Neural cell (in vitro differentiated cells): ENCODE measurements around the gene UGT3A2. TPM values are rescaled to one million over a fixed set of nuclear protein-coding genes. Genes with fewer than 3 reads are reported as not detected.

Experiments
- H2AFZ ChIP-seq: fragments of 200-600, 300-800 bp; sonication (generic), shearing (Covaris generic); 2 replicates; pipeline ENCODE4 v1.6.0; 2014; ENCODE audit warnings: low read depth, mild to moderate bottlenecking, antibody characterized with exemption, low read length, moderate library complexity
- H3F3A ChIP-seq: fragments of 200-600 bp; shearing (Covaris generic); 2 replicates; pipeline ENCODE4 v1.6.1; 2016; ENCODE audit warnings: mild to moderate bottlenecking, moderate library complexity, mixed read lengths, antibody characterized with exemption, low read length; ENCODE audit not compliant: insufficient read depth, poor library complexity, severe bottlenecking
- H3K27ac ChIP-seq: fragments of 200-600, 300-800 bp; sonication (generic), shearing (Covaris generic); 2 replicates; pipeline ENCODE4 v1.5.1; 2014; ENCODE audit warnings: mild to moderate bottlenecking, low read length, moderate library complexity
- H3K27me3 ChIP-seq: fragments of 300-800, 200-600 bp; sonication (generic), shearing (Covaris generic); 2 replicates; pipeline ENCODE4 v1.6.0; 2014; ENCODE audit warnings: mild to moderate bottlenecking, low read depth, low read length, moderate library complexity; ENCODE audit not compliant: insufficient read depth
- H3K36me3 ChIP-seq: fragments of 300-800, 200-600 bp; sonication (generic), shearing (Covaris generic); 2 replicates; pipeline ENCODE4 v1.5.1; 2014; ENCODE audit warnings: mild to moderate bottlenecking, antibody characterized with exemption, low read length, moderate library complexity; ENCODE audit not compliant: insufficient read depth
- H3K4me2 ChIP-seq: fragments of 300-800, 200-600 bp; sonication (generic), shearing (Covaris generic); 2 replicates; pipeline ENCODE4 v1.6.0; 2014; ENCODE audit warnings: mild to moderate bottlenecking, low read length
- H3K4me3 ChIP-seq: fragments of 300-800, 200-600 bp; sonication (generic), shearing (Covaris generic); 2 replicates; pipeline ENCODE4 v1.5.1; 2014; ENCODE audit warnings: mild to moderate bottlenecking, low read length, moderate library complexity
- H3K79me2 ChIP-seq: fragments of 200-600 bp; shearing (Covaris generic); replicated peaks from 2 replicates; pipeline ENCODE4 v1.6.0; 2014; ENCODE audit warnings: mild to moderate bottlenecking, low read length, moderate library complexity; ENCODE audit not compliant: insufficient read depth
- H3K9ac ChIP-seq: fragments of 300-800, 200-600 bp; sonication (generic), shearing (Covaris generic); 2 replicates; pipeline ENCODE4 v1.6.1; 2016; ENCODE audit warnings: mild to moderate bottlenecking, low read length, mixed read lengths
- H3K9me2 ChIP-seq: fragments of 200-600 bp; shearing (Covaris generic); 2 replicates; pipeline ENCODE4 v1.6.1; 2016; ENCODE audit warnings: mild to moderate bottlenecking, low read length, mixed read lengths; ENCODE audit not compliant: insufficient read depth
- H3K9me3 ChIP-seq: fragments of 200-600, 300-800 bp; sonication (generic), shearing (Covaris generic); 2 replicates; pipeline ENCODE4 v1.6.1; 2016; ENCODE audit warnings: mild to moderate bottlenecking, mixed run types, low read length, moderate library complexity, mixed read lengths
- H4K20me1 ChIP-seq: fragments of 200-600 bp; shearing (Covaris generic); 2 replicates; pipeline ENCODE4 v1.6.1; 2016; ENCODE audit warnings: mild to moderate bottlenecking, mixed run types; ENCODE audit not compliant: insufficient read depth
- EP300 ChIP-seq: fragments of 450-650 bp; conservative IDR thresholded peaks from 2 replicates; pipeline ENCODE4 v1.6.1; 2014; ENCODE audit warnings: antibody characterized with exemption, mild to moderate bottlenecking, moderate library complexity; ENCODE audit not compliant: poor library complexity, severe bottlenecking
- EZH2 ChIP-seq: fragments of 200-600, 300-800 bp; shearing (Covaris generic), sonication (generic); IDR thresholded peaks from 2 replicates; pipeline ENCODE4 v1.6.1; 2014; ENCODE audit warnings: antibody characterized with exemption, low read length, borderline replicate concordance, mild to moderate bottlenecking; ENCODE audit not compliant: insufficient read depth, poor library complexity, severe bottlenecking
- MXI1 ChIP-seq: fragments of 450-650 bp; conservative IDR thresholded peaks from 2 replicates; pipeline ENCODE4 v1.6.1; 2014; ENCODE audit warnings: antibody characterized with exemption, mild to moderate bottlenecking; ENCODE audit not compliant: poor library complexity, severe bottlenecking
- POLR2AphosphoS5 ChIP-seq: IDR thresholded peaks from 2 replicates; pipeline ENCODE4 v1.6.1; 2012
- RAD21 ChIP-seq: fragments of 450-650 bp; conservative IDR thresholded peaks from 2 replicates; pipeline ENCODE4 v1.6.1; 2014; ENCODE audit warnings: antibody characterized with exemption, mild to moderate bottlenecking, moderate library complexity
- SMC3 ChIP-seq: fragments of 450-650 bp; conservative IDR thresholded peaks from 2 replicates; pipeline ENCODE4 v1.6.1; 2014; ENCODE audit warnings: antibody characterized with exemption, mild to moderate bottlenecking, moderate library complexity; ENCODE audit not compliant: poor library complexity
- TAF1 ChIP-seq: IDR thresholded peaks from 2 replicates; pipeline ENCODE4 v1.6.1; 2012; ENCODE audit warnings: low read depth
- polyA plus RNA-seq: library from polyadenylated mRNA; depleted of rRNA; stranded (reverse); fragments of >200 nt; gene quantifications from 2 replicates; pipeline ENCODE4 v1.2.3, GENCODE V29; 2014
- TF ChIP-seq, protein P1 (sequence below): IDR thresholded peaks from 2 replicates; pipeline ENCODE4 v1.6.1; 2012; ENCODE audit warnings: borderline replicate concordance
- TF ChIP-seq, protein P2 (sequence below): fragments of 450-650 bp; IDR thresholded peaks from 2 replicates; pipeline ENCODE4 v1.5.1; 2014; ENCODE audit warnings: antibody characterized with exemption, mild to moderate bottlenecking, moderate library complexity; ENCODE audit not compliant: poor library complexity, severe bottlenecking

The UGT3A2 gene
- polyA plus RNA-seq, 1 donor from 2014 or later, result not detected

DNA sequence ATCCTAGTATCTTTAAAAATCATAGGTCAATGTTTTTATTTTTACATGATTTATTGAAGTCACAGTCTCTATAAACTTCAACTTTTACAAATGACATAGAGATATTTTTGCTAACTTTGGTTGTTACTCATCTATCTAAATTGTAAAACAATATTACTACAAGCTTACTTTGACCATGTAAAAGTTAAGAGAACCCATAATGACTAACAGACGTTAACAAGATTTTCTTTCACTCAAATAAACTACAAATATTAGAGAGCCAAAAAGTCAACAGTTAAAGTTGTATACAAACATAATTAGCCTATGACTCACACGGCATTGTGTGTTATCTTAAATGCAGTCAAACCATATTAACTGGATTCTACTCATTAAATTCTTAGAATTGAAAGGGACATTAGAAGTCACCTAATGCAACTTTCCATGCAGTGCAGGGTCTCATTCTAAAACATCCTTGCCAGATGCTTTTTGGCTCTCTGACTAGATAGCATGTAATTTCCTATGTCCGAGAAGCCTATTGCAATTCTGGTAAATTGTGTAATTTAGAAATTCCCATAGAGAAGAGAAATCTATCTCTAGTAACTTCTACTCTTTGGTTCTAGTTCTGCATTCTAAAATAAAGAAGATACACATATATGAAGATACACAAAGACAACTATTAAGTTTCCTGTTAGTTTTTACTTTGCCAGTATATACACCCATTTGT is 42.2 kb upstream of the UGT3A2 start:
- no peaks in the 10 kb centered on the region for H3K9me3 ChIP-seq
- no peaks in the 10 kb centered on the region for H3K27me3 ChIP-seq
- H3F3A ChIP-seq, result no peaks in the 10 kb centered on the region
- no peak overlapping the region for H3K9ac ChIP-seq
- H3K79me2 ChIP-seq, result no peaks in the 10 kb centered on the region
- no peak overlapping the region for H3K27ac ChIP-seq
- TF ChIP-seq, protein P1, sequence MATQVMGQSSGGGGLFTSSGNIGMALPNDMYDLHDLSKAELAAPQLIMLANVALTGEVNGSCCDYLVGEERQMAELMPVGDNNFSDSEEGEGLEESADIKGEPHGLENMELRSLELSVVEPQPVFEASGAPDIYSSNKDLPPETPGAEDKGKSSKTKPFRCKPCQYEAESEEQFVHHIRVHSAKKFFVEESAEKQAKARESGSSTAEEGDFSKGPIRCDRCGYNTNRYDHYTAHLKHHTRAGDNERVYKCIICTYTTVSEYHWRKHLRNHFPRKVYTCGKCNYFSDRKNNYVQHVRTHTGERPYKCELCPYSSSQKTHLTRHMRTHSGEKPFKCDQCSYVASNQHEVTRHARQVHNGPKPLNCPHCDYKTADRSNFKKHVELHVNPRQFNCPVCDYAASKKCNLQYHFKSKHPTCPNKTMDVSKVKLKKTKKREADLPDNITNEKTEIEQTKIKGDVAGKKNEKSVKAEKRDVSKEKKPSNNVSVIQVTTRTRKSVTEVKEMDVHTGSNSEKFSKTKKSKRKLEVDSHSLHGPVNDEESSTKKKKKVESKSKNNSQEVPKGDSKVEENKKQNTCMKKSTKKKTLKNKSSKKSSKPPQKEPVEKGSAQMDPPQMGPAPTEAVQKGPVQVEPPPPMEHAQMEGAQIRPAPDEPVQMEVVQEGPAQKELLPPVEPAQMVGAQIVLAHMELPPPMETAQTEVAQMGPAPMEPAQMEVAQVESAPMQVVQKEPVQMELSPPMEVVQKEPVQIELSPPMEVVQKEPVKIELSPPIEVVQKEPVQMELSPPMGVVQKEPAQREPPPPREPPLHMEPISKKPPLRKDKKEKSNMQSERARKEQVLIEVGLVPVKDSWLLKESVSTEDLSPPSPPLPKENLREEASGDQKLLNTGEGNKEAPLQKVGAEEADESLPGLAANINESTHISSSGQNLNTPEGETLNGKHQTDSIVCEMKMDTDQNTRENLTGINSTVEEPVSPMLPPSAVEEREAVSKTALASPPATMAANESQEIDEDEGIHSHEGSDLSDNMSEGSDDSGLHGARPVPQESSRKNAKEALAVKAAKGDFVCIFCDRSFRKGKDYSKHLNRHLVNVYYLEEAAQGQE, result no peak
- TF ChIP-seq EZH2, result no peak
- TF ChIP-seq, protein P2, sequence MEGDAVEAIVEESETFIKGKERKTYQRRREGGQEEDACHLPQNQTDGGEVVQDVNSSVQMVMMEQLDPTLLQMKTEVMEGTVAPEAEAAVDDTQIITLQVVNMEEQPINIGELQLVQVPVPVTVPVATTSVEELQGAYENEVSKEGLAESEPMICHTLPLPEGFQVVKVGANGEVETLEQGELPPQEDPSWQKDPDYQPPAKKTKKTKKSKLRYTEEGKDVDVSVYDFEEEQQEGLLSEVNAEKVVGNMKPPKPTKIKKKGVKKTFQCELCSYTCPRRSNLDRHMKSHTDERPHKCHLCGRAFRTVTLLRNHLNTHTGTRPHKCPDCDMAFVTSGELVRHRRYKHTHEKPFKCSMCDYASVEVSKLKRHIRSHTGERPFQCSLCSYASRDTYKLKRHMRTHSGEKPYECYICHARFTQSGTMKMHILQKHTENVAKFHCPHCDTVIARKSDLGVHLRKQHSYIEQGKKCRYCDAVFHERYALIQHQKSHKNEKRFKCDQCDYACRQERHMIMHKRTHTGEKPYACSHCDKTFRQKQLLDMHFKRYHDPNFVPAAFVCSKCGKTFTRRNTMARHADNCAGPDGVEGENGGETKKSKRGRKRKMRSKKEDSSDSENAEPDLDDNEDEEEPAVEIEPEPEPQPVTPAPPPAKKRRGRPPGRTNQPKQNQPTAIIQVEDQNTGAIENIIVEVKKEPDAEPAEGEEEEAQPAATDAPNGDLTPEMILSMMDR, result no peak
- TF ChIP-seq TAF1, result no peak
- TF ChIP-seq POLR2AphosphoS5, result no peak
- TF ChIP-seq MXI1, result no peak
- TF ChIP-seq RAD21, result no peak
- TF ChIP-seq EP300, result no peak
- no peak for TF ChIP-seq SMC3
- H2AFZ ChIP-seq, result no peak overlapping the region
- H4K20me1 ChIP-seq, result no peaks in the 10 kb centered on the region
- no peaks in the 10 kb centered on the region for H3K9me2 ChIP-seq
- no peak overlapping the region for H3K4me3 ChIP-seq
- peaks cover 20% of the 10 kb centered on the region for H3K36me3 ChIP-seq
- no peak overlapping the region for H3K4me2 ChIP-seq

DNA sequence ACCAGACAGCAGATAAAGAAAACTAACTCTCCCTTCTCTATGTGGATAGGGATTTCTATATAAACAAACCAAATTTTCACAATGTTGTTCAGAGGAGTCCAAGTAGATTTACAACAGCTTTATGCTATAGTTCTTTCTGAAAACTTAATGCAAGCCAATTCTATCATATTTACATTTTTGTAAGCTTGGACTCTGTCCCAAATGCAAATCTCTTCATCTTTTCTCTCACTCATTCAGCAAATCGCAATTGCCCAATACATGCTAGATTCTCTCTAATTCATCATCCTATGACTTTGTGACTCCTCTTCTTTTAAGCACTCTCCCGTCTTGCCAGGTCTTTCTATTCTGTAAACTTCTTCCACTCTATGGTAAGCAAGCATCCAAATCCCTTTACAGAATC is 39.1 kb upstream of the UGT3A2 start:
- H3K9me2 ChIP-seq, result no peaks in the 10 kb centered on the region
- H2AFZ ChIP-seq, result no peak overlapping the region
- no peak for TF ChIP-seq EP300
- no peak for TF ChIP-seq POLR2AphosphoS5
- TF ChIP-seq, protein P2, result no peak
- TF ChIP-seq SMC3, result no peak
- TF ChIP-seq EZH2, result no peak
- TF ChIP-seq, protein P1, result no peak
- no peak for TF ChIP-seq TAF1
- TF ChIP-seq RAD21, result no peak
- TF ChIP-seq MXI1, result no peak

More for the DNA sequence above, 39.1 kb upstream of the UGT3A2 start:
- Histone ChIP-seq H3F3A (no peaks in the 10 kb centered on the region), H3K9me3 (no peaks in the 10 kb centered on the region), H3K9ac (no peak overlapping the region), H3K4me2 (no peak overlapping the region), H3K36me3 (peaks cover 20% of the 10 kb centered on the region), H3K4me3 (no peak overlapping the region), H3K27me3 (no peaks in the 10 kb centered on the region), H4K20me1 (no peaks in the 10 kb centered on the region), H3K27ac (no peak overlapping the region), H3K79me2 (no peaks in the 10 kb centered on the region)
